Measurements from ENCODE around the gene AAGAB. TPM values are rescaled to one million over a fixed set of nuclear protein-coding genes. Genes with fewer than 3 reads are reported as not detected.
A peak's percentile ranks its signal among the peaks of the same experiment; 100 is the strongest.

The AAGAB gene
- total RNA-seq, 4 donors from 2014 or later: 11.4 to 35.1 (median 18.0) TPM

DNA sequence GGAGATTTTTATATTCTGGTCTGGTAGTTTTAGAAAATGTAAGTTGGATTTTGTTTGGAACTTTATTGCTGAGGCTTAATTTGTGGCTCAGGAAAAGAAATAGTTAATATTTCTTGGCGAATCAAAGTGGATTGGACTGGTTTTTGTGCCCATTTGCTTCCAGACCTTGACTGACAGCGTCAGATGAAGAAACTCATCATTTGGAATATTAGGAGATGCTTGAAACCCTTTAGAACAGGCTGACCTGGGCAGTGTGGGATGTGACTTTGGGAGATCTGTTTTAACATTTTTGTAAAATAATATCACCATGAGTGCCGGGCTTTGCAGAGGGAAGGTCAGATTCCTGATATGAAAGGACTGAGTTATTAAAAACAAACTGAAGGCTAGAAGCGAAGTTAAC, 83.0 kb downstream of the AAGAB start:
- Histone ChIP-seq H3K36me3 (peaks cover 0 to 72% (median 4%) of the 10 kb centered on the region in 3 donors), H3K4me1 (peaks cover 0 to 47% (median 14%) of the 10 kb centered on the region in 4 donors), H3K4me3 (no peak overlapping the region), H3K27me3 (no peaks in the 10 kb centered on the region), H3K27ac (no peak overlapping the region), H3K9me3 (no peaks in the 10 kb centered on the region)
- no peak for DNase-seq (ENCODE audit: low spot score in 2 of 2)
- no peak for TF ChIP-seq EP300 (IDR thresholded peaks at IDR 0.05)
- no peak for TF ChIP-seq POLR2A (IDR thresholded peaks at IDR 0.05)
- TF ChIP-seq, protein P1, sequence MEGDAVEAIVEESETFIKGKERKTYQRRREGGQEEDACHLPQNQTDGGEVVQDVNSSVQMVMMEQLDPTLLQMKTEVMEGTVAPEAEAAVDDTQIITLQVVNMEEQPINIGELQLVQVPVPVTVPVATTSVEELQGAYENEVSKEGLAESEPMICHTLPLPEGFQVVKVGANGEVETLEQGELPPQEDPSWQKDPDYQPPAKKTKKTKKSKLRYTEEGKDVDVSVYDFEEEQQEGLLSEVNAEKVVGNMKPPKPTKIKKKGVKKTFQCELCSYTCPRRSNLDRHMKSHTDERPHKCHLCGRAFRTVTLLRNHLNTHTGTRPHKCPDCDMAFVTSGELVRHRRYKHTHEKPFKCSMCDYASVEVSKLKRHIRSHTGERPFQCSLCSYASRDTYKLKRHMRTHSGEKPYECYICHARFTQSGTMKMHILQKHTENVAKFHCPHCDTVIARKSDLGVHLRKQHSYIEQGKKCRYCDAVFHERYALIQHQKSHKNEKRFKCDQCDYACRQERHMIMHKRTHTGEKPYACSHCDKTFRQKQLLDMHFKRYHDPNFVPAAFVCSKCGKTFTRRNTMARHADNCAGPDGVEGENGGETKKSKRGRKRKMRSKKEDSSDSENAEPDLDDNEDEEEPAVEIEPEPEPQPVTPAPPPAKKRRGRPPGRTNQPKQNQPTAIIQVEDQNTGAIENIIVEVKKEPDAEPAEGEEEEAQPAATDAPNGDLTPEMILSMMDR (IDR thresholded peaks at IDR 0.05): no peak
- WGBS, 2 donors: 78 to 83% methylated on average over 4 of the region's 4 CpGs

DNA sequence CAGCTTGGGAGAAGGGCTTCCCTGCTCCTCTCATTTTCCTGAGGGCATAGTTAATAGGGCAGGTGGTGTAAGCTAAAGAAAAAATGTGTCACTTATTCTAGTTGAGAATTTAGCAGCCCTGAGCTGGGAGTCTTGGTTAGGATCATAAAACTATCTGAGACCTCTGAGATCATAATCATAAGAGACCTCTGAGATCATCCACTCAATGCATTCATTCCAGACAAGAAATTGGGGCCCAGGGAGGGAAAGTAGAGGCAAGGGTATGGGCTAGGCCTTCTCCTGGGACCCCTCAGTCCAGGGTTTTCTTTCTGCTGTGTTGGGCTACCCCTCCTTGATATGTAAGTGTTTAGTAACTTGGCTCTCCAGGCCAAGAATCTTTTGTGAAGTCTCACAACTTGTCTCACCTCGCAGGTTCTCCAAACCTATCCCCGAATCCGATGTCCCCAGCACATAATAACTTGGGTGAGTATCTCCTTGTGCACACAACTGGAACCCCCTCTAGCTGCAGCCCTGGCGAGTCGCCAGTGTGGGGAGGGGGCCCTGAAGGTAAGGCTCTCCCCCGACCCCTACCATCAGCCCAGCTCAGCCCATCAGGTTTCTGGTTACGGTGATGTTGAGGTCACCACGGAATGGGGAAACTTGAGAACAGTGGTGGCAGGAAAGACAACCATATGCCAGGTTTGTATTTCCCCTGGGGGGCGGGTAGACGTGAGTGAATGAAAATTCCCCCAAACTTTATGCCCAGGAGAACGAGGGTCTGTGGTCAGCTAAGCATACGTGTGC, 84.1 kb downstream of the AAGAB start:
- no peak overlapping the region for H3K4me3 ChIP-seq
- TF ChIP-seq EP300 (IDR thresholded peaks at IDR 0.05) (no peak), POLR2A (IDR thresholded peaks at IDR 0.05) (no peak)
- TF ChIP-seq, protein P1 (IDR thresholded peaks at IDR 0.05): no peak
- H3K27me3 ChIP-seq: no peaks in the 10 kb centered on the region
- no peak for DNase-seq (ENCODE audit: low spot score in 2 of 2)
- H3K27ac ChIP-seq: no peak overlapping the region
- WGBS, 2 donors: 87 to 91% methylated on average over 12 of the region's 12 CpGs
- H3K9me3 ChIP-seq: no peaks in the 10 kb centered on the region
- peaks cover 0 to 47% (median 15%) of the 10 kb centered on the region in 4 donors for H3K4me1 ChIP-seq
- peaks cover 0 to 77% (median 8%) of the 10 kb centered on the region in 3 donors for H3K36me3 ChIP-seq

DNA sequence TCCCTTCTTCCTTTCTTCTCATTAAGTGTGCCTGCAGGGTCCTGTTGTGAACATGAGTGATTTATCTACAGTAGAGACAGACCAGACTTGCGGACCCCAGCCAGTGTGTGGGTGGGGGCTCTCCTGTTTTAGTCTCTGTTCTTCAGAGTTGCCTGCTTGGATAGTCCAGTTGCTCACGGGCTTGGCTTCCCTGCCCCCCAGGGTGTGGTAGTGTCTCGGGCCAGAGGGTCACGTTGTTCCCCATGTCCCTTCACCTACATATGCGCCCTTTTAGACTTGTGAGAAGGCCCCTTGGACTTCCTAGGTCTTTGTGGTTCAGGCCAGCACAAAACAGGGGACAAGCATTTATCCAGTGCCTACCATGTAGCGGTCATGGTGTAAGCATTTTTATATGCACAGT, 85.8 kb downstream of the AAGAB start:
- 83 to 92% methylated on average over 6 of the region's 6 CpGs for WGBS, 2 donors
- Histone ChIP-seq H3K9me3 (no peaks in the 10 kb centered on the region), H3K4me3 (no peak overlapping the region), H3K27ac (no peak overlapping the region), H3K36me3 (peaks cover 0 to 72% (median 10%) of the 10 kb centered on the region in 3 donors), H3K27me3 (no peaks in the 10 kb centered on the region), H3K4me1 (peaks cover 0 to 44% (median 15%) of the 10 kb centered on the region in 4 donors)
- TF ChIP-seq EP300 (IDR thresholded peaks at IDR 0.05): no peak
- no peak for TF ChIP-seq POLR2A (IDR thresholded peaks at IDR 0.05)
- TF ChIP-seq, protein P1 (IDR thresholded peaks at IDR 0.05): no peak
- no peak for DNase-seq (ENCODE audit: low spot score in 2 of 2)

GRCh38 chr15:67167091-67167490, 87.4 kb downstream of the AAGAB start:
- no peak overlapping the region for H3K4me3 ChIP-seq
- peaks cover 0 to 54% (median 15%) of the 10 kb centered on the region in 4 donors for H3K4me1 ChIP-seq
- no peaks in the 10 kb centered on the region for H3K27me3 ChIP-seq
- no peak for DNase-seq (ENCODE audit: low spot score in 2 of 2)
- H3K27ac ChIP-seq: peak overlapping the region in 1 of 4 donors; percentile 16
- TF ChIP-seq, protein P1 (IDR thresholded peaks at IDR 0.05): no peak
- no peak for TF ChIP-seq POLR2A (IDR thresholded peaks at IDR 0.05)
- 77 to 94% methylated on average over 4 of the region's 4 CpGs for WGBS, 2 donors
- H3K9me3 ChIP-seq: no peaks in the 10 kb centered on the region
- H3K36me3 ChIP-seq: peaks cover 0 to 58% (median 10%) of the 10 kb centered on the region in 3 donors

GRCh38 chr15:67166280-67167009, 88.0 kb downstream of the AAGAB start:
- H3K4me1 ChIP-seq: peaks cover 0 to 60% (median 17%) of the 10 kb centered on the region in 4 donors
- TF ChIP-seq POLR2A (IDR thresholded peaks at IDR 0.05) (no peak), EP300 (IDR thresholded peaks at IDR 0.05) (no peak)
- TF ChIP-seq, protein P1 (IDR thresholded peaks at IDR 0.05): no peak
- H3K27ac ChIP-seq: no peak overlapping the region
- peaks cover 0 to 54% (median 6%) of the 10 kb centered on the region in 3 donors for H3K36me3 ChIP-seq
- 83% methylated on average over 13 of the region's 13 CpGs for WGBS, 2 donors
- H3K9me3 ChIP-seq: no peaks in the 10 kb centered on the region
- no peak for DNase-seq (ENCODE audit: low spot score in 2 of 2)
- no peak overlapping the region for H3K4me3 ChIP-seq
- H3K27me3 ChIP-seq: no peaks in the 10 kb centered on the region
